Measurements from ENCODE around the gene SNTA1. TPM values are rescaled to one million over a fixed set of nuclear protein-coding genes. Genes with fewer than 3 reads are reported as not detected.

The SNTA1 gene
- total and polyA plus RNA-seq, 2 experiments from 2014 or later, result 3.8 to 9.3 TPM

GRCh38 chr20:33412484-33412838, 31.1 kb downstream of the SNTA1 start:
- no peak for ATAC-seq
- H3K27me3 Mint-ChIP-seq (ENCODE audit: insufficient read depth, low read depth, poor library complexity), result peaks cover 4% of the 10 kb centered on the region

More at GRCh38 chr20:33412484-33412838, 31.1 kb downstream of the SNTA1 start:
- Histone ChIP-seq H3K27me3 (ENCODE audit: insufficient read depth) (no peaks in the 10 kb centered on the region), H3K4me1 (ENCODE audit: insufficient read depth) (no peaks in the 10 kb centered on the region), H3K9me2 (ENCODE audit: insufficient read depth) (no peaks in the 10 kb centered on the region), H3F3A (replicated peaks; ENCODE audit: low read depth) (no peaks in the 10 kb centered on the region), H4K20me1 (replicated peaks; ENCODE audit: insufficient read depth) (no peaks in the 10 kb centered on the region), H3K4me3 (no peak overlapping the region), H3K36me3 (ENCODE audit: insufficient read depth) (no peaks in the 10 kb centered on the region), H2AFZ (no peak overlapping the region), H3K4me2 (no peak overlapping the region), H3K27ac (ENCODE audit: low read depth) (no peak overlapping the region), H3K79me2 (replicated peaks; ENCODE audit: insufficient read depth) (no peaks in the 10 kb centered on the region)
- H3K9me3 Mint-ChIP-seq, result no peaks in the 10 kb centered on the region; the same call in 2 of the 3 replicates
- H3K4me1 Mint-ChIP-seq, result peaks cover 2% of the 10 kb centered on the region; the same call in 1 of the 3 replicates
- TF ChIP-seq ZNF114 (CRISPR knock-in tag; IDR thresholded peaks at IDR 0.05) (no peak), REST (IDR thresholded peaks at IDR 0.05; ENCODE audit: unreplicated experiment) (no peak), EZH2 (IDR thresholded peaks at IDR 0.05; ENCODE audit: low read depth, unreplicated experiment) (no peak), STAT1 (IDR thresholded peaks at IDR 0.05; ENCODE audit: unreplicated experiment) (no peak)
- TF ChIP-seq, protein P1, sequence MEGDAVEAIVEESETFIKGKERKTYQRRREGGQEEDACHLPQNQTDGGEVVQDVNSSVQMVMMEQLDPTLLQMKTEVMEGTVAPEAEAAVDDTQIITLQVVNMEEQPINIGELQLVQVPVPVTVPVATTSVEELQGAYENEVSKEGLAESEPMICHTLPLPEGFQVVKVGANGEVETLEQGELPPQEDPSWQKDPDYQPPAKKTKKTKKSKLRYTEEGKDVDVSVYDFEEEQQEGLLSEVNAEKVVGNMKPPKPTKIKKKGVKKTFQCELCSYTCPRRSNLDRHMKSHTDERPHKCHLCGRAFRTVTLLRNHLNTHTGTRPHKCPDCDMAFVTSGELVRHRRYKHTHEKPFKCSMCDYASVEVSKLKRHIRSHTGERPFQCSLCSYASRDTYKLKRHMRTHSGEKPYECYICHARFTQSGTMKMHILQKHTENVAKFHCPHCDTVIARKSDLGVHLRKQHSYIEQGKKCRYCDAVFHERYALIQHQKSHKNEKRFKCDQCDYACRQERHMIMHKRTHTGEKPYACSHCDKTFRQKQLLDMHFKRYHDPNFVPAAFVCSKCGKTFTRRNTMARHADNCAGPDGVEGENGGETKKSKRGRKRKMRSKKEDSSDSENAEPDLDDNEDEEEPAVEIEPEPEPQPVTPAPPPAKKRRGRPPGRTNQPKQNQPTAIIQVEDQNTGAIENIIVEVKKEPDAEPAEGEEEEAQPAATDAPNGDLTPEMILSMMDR (conservative IDR thresholded peaks at IDR 0.05; ENCODE audit: low read depth in 2 of 2), result no peak
- peaks cover 4% of the 10 kb centered on the region; the same call in 2 of the 3 replicates for H3K36me3 Mint-ChIP-seq (ENCODE audit: low read depth)
- no peak overlapping the region for H3K27ac Mint-ChIP-seq
- no peak for DNase-seq (ENCODE audit: low spot score)
- no peak overlapping the region for H3K4me3 Mint-ChIP-seq

Data from GM23338 (cell line).